ENCODE measurements around the gene GOLGA6A. TPM values are rescaled to one million over a fixed set of nuclear protein-coding genes. Genes with fewer than 3 reads are reported as not detected.

The GOLGA6A gene, protein sequence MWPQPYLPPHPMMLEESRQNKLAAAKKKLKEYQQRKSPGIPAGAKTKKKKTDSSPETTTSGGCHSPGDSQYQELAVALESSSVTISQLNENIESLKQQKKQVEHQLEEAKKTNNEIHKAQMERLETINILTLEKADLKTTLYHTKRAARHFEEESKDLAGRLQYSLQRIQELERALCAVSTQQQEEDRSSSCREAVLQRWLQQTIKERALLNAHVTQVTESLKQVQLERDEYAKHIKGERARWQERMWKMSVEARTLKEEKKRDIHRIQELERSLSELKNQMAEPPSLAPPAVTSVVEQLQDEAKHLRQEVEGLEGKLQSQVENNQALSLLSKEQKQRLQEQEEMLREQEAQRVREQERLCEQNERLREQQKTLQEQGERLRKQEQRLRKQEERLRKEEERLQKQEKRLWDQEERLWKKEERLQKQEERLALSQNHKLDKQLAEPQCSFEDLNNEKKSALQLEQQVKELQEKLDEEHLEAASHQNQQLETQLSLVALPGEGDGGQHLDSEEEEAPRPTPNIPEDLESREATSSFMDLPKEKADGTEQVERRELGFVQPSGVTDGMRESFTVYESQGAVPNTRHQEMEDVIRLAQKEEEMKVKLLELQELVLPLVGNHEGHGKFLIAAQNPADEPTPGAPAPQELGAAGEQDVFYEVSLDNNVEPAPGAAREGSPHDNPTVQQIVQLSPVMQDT
- not detected for total RNA-seq

DNA sequence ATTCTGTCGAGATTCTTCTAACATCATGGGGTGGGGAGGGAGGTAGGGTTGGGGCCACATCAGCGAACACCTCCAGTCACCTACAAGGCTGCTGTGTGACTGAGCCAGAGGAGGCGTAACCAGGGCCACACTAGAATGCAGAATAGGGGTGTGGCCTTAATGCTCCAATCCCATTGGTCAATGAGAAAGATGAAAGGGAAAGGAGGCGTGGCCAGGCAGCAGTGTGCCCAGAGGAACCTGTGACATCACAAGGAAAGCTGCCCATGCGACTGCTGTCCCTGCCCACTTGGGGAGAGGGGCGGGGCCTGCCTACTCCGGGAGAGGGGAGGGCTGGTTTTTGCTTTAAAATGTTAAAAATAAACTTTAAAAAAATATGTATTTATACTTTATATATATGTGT, at the start of gene GOLGA6A:
Gene GOLGA6A, minus strand, starts transcription at position 101 of the 400 bp plus-strand sequence. Its CDS starts 41 bp downstream, at position 60.

DNA sequence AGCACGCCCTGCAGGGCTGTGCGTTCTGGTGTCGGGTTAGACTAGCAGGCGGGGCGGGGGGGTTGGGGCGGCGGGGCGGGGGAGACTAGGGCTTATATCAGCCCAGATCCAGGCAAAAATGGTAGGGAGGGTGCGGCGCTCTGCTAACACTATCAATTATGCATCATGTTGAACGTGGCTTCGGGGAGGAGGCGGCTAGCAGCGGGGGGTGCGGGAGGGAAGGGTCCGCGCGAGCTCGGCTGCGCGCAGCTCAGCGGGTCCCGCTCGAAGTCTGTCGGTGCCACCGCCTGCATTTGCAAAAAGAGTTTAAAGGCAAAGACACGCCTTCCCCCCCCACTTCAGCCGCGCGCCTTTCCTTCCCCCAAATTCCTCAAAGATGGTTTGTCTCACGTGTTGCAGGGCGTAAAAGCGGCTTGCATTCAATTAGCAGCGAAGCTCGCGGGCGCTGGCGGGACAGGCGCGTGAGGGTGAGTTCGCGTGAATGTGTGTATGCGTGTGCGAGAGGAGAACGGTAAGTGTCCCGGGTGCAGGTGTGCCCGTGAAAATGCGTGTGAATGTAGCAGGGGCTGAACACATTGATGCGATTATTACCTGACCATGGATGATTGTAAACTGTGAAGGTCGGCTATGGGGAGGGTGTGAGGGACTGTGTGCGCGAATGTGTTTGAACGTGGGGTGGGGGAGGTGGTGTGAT, 48.0 kb upstream of the GOLGA6A start, which contains the start of gene ISLR2:
Gene ISLR2, plus strand, starts transcription at position 432 of the 694 bp plus-strand sequence. CDS start 2,169 bp downstream, outside the sequence.

Small RNA genes within 50 kb of the gene (small RNA-seq; reads per million reads assigned to genes)
- not detected for gene RN7SL429P (ENCODE audit: low replicate concordance)

Other genes starting within 250 kb of the GOLGA6A start
- not detected for gene TBC1D21, start 209.0 kb downstream of the GOLGA6A start, total RNA-seq
- gene LOXL1, start 156.1 kb downstream of the GOLGA6A start, total RNA-seq: 35.1 TPM
- gene STOML1, start 90.3 kb downstream of the GOLGA6A start, total RNA-seq: 16.5 TPM
- gene PML, start 87.8 kb downstream of the GOLGA6A start, total RNA-seq: 52.3 TPM
- 2.2 TPM for gene ISLR2, start 48.0 kb upstream of the GOLGA6A start, total RNA-seq
- 70.4 TPM for gene ISLR, start 91.2 kb upstream of the GOLGA6A start, total RNA-seq
- 14.9 TPM for gene STRA6, start 120.2 kb upstream of the GOLGA6A start, total RNA-seq
- 2.9 TPM for gene CCDC33, start 153.8 kb upstream of the GOLGA6A start, total RNA-seq

Measured in metanephros (tissue), 2 donors.